Breast epithelium (tissue), 4 donors: ENCODE measurements around the gene GPR15LG. TPM values are rescaled to one million over a fixed set of nuclear protein-coding genes. Genes with fewer than 3 reads are reported as not detected.
A peak's percentile ranks its signal among the peaks of the same experiment; 100 is the strongest.
"Not testable (repeated sequence)": the region's sequence is repeated elsewhere in the genome, so short reads cannot be mapped to it uniquely, and the experiment has no call there.

Experiments used
- DNase-seq, 2 donors: peaks; one replicate each; pipeline ENCODE4 v3.0.0-alpha.2; 2019; ENCODE audit warnings: low spot score in 2 of 2
- H3K27ac ChIP-seq, 2 donors: fragments of 200-600 bp; sonication (generic) in 1 of 2; one replicate each; pipeline ENCODE4 v1.5.1; 2016 to 2019; ENCODE audit warnings: mild to moderate bottlenecking in 1 of 2
- H3K27me3 ChIP-seq, 2 donors: fragments of 200-600 bp; sonication (generic) in 1 of 2; one replicate each; pipeline versions ENCODE4 v1.5.1 to v1.6.0; 2017 to 2019; ENCODE audit warnings: control low read depth in 1 of 2, mild to moderate bottlenecking in 1 of 2
- H3K36me3 ChIP-seq: fragments of 200-600 bp; one replicate; pipeline ENCODE4 v1.5.1; 2019
- H3K4me1 ChIP-seq, 2 donors: fragments of 200-600 bp; sonication (generic); one replicate each; pipeline ENCODE4 v1.5.1; 2016 to 2019; ENCODE audit warnings: control low read depth in 1 of 2
- H3K4me3 ChIP-seq, 3 donors: fragments of 200-600 bp; sonication (generic); 1 replicate in 2 of 3; 2 replicates in 1 of 3; pipeline ENCODE4 v1.5.1; 2016 to 2019; ENCODE audit warnings: mild to moderate bottlenecking in 3 of 3, moderate library complexity in 2 of 3
- H3K9me3 ChIP-seq, 2 donors: fragments of 200-600 bp; sonication (generic) in 1 of 2; one replicate each; pipeline ENCODE4 v1.5.1; 2016 to 2019; ENCODE audit warnings: control low read depth in 1 of 2
- CTCF ChIP-seq, 3 donors: fragments of 450-650 bp; IDR thresholded peaks; one replicate each; pipeline ENCODE4 v1.5.1; 2016 to 2017; ENCODE audit warnings: antibody characterized with exemption in 3 of 3, mild to moderate bottlenecking in 3 of 3, moderate library complexity in 3 of 3
- POLR2A ChIP-seq: fragments of 450-650 bp; IDR thresholded peaks from one replicate; pipeline ENCODE4 v1.6.1; 2016; ENCODE audit warnings: antibody characterized with exemption, mild to moderate bottlenecking, moderate library complexity
- POLR2AphosphoS5 ChIP-seq, 3 donors: sonication (generic); formaldehyde crosslinking; IDR thresholded peaks; one replicate each; pipeline ENCODE4 v1.6.1; 2017; ENCODE audit warnings: antibody characterized with exemption in 3 of 3
- intact Hi-C: fragments of 100-400 bp; cut with DNase I; formaldehyde crosslinking; loops from one replicate; pipeline ENCODE4 v1.15.1; 2023; ENCODE audit warnings: low total_unique reads
- total RNA-seq, 3 donors: library from RNA; depleted of rRNA; stranded (reverse); fragments of >200 nt; gene quantifications; one replicate each; pipeline ENCODE4 v1.1.0, GENCODE V29; 2016

Gene GPR15LG
- total RNA-seq, 3 donors from 2014 or later: 1.3 TPM; not detected in 2

GRCh38 chr10:84159076-84159685 is 14.4 kb upstream of the GPR15LG start:
- Histone ChIP-seq H3K36me3 (no peaks in the 10 kb centered on the region), H3K4me3 (no peak overlapping the region), H3K27me3 (peaks cover 0 to 5% of the 10 kb centered on the region in 2 donors), H3K4me1 (no peaks in the 10 kb centered on the region), H3K9me3 (no peaks in the 10 kb centered on the region), H3K27ac (no peak overlapping the region)
- intact Hi-C loops: no loop called here
- no peak for TF ChIP-seq POLR2A
- no peak for TF ChIP-seq CTCF (IDR thresholded peaks at IDR 0.05)
- no peak for TF ChIP-seq POLR2AphosphoS5 (IDR thresholded peaks at IDR 0.05)
- no peak for DNase-seq

GRCh38 chr10:84160663-84161362 is 12.8 kb upstream of the GPR15LG start:
- Histone ChIP-seq H3K27ac (no peak overlapping the region), H3K4me3 (no peak overlapping the region), H3K36me3 (no peaks in the 10 kb centered on the region), H3K4me1 (no peaks in the 10 kb centered on the region), H3K27me3 (peaks cover 0 to 5% of the 10 kb centered on the region in 2 donors), H3K9me3 (no peaks in the 10 kb centered on the region)
- intact Hi-C loops: no loop called here
- DNase-seq: no peak
- TF ChIP-seq CTCF (IDR thresholded peaks at IDR 0.05) (no peak), POLR2AphosphoS5 (IDR thresholded peaks at IDR 0.05) (no peak), POLR2A (no peak)

GRCh38 chr10:84163996-84164395 is 9.6 kb upstream of the GPR15LG start:
- Histone ChIP-seq H3K9me3 (no peaks in the 10 kb centered on the region), H3K27me3 (peaks cover 0 to 5% of the 10 kb centered on the region in 2 donors), H3K36me3 (no peaks in the 10 kb centered on the region), H3K27ac (peak overlapping the region in 1 of 2 donors; percentile 28), H3K4me1 (no peaks in the 10 kb centered on the region), H3K4me3 (no peak overlapping the region)
- no peak for DNase-seq
- intact Hi-C loops: no loop called here
- no peak for TF ChIP-seq POLR2A
- no peak for TF ChIP-seq POLR2AphosphoS5 (IDR thresholded peaks at IDR 0.05)
- TF ChIP-seq CTCF (IDR thresholded peaks at IDR 0.05): no peak

GRCh38 chr10:84164442-84164841 is 9.2 kb upstream of the GPR15LG start:
- Histone ChIP-seq H3K9me3 (no peaks in the 10 kb centered on the region), H3K27me3 (peaks cover 0 to 5% of the 10 kb centered on the region in 2 donors), H3K4me1 (no peaks in the 10 kb centered on the region), H3K27ac (no peak overlapping the region), H3K36me3 (no peaks in the 10 kb centered on the region), H3K4me3 (no peak overlapping the region)
- TF ChIP-seq CTCF (IDR thresholded peaks at IDR 0.05): no peak
- TF ChIP-seq POLR2AphosphoS5 (IDR thresholded peaks at IDR 0.05): no peak
- TF ChIP-seq POLR2A: no peak
- no peak for DNase-seq
- intact Hi-C loops: no loop called here

GRCh38 chr10:84166620-84167288 is 6.8 kb upstream of the GPR15LG start:
- Histone ChIP-seq H3K36me3 (no peaks in the 10 kb centered on the region), H3K27ac (no peak overlapping the region), H3K4me1 (no peaks in the 10 kb centered on the region), H3K4me3 (no peak overlapping the region), H3K9me3 (no peaks in the 10 kb centered on the region), H3K27me3 (peaks cover 0 to 3% of the 10 kb centered on the region in 2 donors)
- TF ChIP-seq POLR2A (no peak), POLR2AphosphoS5 (IDR thresholded peaks at IDR 0.05) (no peak), CTCF (IDR thresholded peaks at IDR 0.05) (no peak)
- intact Hi-C loops: no loop called here
- DNase-seq: no peak

DNA sequence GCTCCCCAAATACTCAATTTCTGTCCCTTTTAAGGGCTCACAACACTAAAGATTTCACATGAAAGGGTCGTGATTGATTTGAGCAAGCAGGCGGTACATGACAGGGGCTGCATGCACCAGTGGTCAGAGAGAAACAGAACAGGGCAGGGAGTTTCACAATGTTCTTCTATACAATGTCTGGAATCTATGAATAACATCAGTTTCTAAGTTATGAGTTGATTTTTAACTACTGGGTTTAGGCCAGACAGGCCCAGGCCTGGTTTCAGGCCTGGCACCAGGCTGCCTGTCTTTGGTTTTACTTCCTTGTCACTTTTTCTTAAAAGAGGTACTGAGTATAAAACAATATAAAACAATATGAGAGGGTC is 6.3 kb upstream of the GPR15LG start:
- H3K36me3 ChIP-seq, intact Hi-C loops, DNase-seq, H3K9me3 ChIP-seq, H3K27me3 ChIP-seq, H3K4me1 ChIP-seq, H3K4me3 ChIP-seq, H3K27ac ChIP-seq: not testable (repeated sequence)

- H3K9me3 ChIP-seq, DNase-seq, intact Hi-C loops, H3K27me3 ChIP-seq, H3K36me3 ChIP-seq, H3K4me3 ChIP-seq, H3K27ac ChIP-seq, H3K4me1 ChIP-seq: not testable (repeated sequence)
These were observed 5.2 kb upstream of the GPR15LG start for GRCh38 chr10:84168382-84168781.
